Neural cell (in vitro differentiated cells): ENCODE measurements around the gene SPATS2L.

Experiments used
- EP300 ChIP-seq: fragments of 450-650 bp; conservative IDR thresholded peaks from 2 replicates; pipeline ENCODE4 v1.6.1; 2014; ENCODE audit warnings: antibody characterized with exemption, mild to moderate bottlenecking, moderate library complexity; ENCODE audit not compliant: poor library complexity, severe bottlenecking
- POLR2AphosphoS5 ChIP-seq: IDR thresholded peaks from 2 replicates; pipeline ENCODE4 v1.6.1; 2012
- TF ChIP-seq, protein P1 (sequence below): fragments of 450-650 bp; IDR thresholded peaks from 2 replicates; pipeline ENCODE4 v1.5.1; 2014; ENCODE audit warnings: antibody characterized with exemption, mild to moderate bottlenecking, moderate library complexity; ENCODE audit not compliant: poor library complexity, severe bottlenecking

DNA sequence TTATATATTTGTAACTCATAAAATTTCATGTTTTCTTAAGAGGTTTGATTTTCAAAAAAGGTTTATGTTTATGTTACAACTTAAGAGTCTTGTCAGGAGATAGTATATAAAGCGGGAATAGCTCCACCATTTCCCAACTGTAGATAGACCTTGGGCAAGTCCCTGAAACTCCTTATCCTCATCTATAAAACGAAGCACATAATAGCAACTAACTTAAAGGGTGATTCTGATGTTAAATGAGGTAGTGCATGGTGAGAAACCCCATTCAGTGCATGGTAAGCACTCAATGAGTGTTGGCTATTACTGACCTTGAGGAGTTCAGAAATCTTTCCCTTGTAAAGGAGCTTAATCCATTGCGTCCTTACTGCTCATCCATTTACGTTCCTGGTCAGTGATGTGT lies 169.3 kb downstream of the SPATS2L start:
- TF ChIP-seq, protein P1, sequence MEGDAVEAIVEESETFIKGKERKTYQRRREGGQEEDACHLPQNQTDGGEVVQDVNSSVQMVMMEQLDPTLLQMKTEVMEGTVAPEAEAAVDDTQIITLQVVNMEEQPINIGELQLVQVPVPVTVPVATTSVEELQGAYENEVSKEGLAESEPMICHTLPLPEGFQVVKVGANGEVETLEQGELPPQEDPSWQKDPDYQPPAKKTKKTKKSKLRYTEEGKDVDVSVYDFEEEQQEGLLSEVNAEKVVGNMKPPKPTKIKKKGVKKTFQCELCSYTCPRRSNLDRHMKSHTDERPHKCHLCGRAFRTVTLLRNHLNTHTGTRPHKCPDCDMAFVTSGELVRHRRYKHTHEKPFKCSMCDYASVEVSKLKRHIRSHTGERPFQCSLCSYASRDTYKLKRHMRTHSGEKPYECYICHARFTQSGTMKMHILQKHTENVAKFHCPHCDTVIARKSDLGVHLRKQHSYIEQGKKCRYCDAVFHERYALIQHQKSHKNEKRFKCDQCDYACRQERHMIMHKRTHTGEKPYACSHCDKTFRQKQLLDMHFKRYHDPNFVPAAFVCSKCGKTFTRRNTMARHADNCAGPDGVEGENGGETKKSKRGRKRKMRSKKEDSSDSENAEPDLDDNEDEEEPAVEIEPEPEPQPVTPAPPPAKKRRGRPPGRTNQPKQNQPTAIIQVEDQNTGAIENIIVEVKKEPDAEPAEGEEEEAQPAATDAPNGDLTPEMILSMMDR: no peak
- TF ChIP-seq EP300 (no peak), POLR2AphosphoS5 (no peak)
